ENCODE results near the gene CD300LD.

The CD300LD gene

DNA sequence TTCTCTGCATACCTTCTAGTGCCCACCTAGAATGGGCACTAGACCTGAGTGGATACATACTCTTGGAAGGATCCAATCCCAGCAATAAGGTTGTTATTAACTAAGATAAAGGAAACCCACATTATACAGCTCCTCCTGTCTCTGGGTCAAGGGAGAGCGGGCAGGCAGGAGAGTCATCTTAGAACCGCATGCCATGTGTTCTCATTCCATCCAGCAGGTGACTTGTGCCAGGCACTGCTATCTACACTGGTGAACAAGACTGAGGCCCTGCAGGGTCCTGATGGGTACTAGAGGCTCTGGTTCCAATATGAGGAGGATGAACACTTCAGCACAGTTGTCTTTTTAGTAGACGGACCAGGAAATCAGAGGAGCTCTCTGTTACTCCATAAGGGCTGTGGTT, 18.9 kb downstream of the CD300LD start:
- TF ChIP-seq CTCF (IDR thresholded peaks at IDR 0.05; ENCODE audit: insufficient read depth, low read depth, low read length, missing control alignments) = no peak
- no peak for DNase-seq (ENCODE audit: low read depth)
- no peak overlapping the region for H3K4me3 ChIP-seq (ENCODE audit: low read length)

DNA sequence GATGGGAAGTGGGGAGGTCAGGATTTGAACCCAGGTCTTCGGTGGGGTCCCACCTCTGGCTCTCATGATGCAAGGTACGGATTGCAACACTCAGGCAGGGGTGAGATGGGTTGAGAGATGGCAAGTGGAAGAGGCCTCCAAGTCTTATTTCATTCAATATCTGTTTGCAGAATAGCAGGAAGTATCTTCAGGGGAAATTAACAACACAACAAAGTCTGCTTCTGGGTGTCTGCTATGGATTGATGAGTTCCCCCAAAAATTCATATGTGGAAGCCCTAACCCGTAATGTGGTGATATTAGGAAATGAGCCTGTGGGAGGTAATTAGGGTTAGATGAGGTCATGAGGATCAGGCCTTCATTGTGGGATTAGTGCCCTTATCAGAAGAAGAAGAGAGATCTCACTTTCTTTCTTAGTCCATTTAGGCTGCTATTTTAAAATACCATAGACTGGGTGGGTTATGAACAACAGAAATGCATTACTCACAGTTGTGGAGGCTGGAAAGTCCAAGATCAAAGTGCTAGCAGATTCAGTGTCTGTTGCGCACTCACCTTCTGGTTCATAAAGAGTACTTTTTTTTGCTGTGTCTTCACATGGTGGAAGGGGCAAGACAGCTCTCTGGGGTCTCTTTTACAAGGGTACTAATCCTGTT, 20.3 kb downstream of the CD300LD start:
- no peak overlapping the region for H3K4me3 ChIP-seq (ENCODE audit: low read length)
- no peak for DNase-seq (ENCODE audit: low read depth)
- no peak for TF ChIP-seq CTCF (IDR thresholded peaks at IDR 0.05; ENCODE audit: insufficient read depth, low read depth, low read length, missing control alignments)

GRCh38 chr17:74569020-74570003, 22.8 kb downstream of the CD300LD start:
- DNase-seq (ENCODE audit: low read depth) = peak; percentile 78
- no peak overlapping the region for H3K4me3 ChIP-seq (ENCODE audit: low read length)
- TF ChIP-seq CTCF (IDR thresholded peaks at IDR 0.05; ENCODE audit: insufficient read depth, low read depth, low read length, missing control alignments) = no peak

GRCh38 chr17:74568106-74568873, 23.8 kb downstream of the CD300LD start:
- no peak for TF ChIP-seq CTCF (IDR thresholded peaks at IDR 0.05; ENCODE audit: insufficient read depth, low read depth, low read length, missing control alignments)
- no peak overlapping the region for H3K4me3 ChIP-seq (ENCODE audit: low read length)
- DNase-seq (ENCODE audit: low read depth) = no peak

GRCh38 chr17:74567397-74567796, 24.7 kb downstream of the CD300LD start, which contains the start of gene CD300H:
CD300H (minus strand) TSS chr17:74567509.
- no peak for TF ChIP-seq CTCF (IDR thresholded peaks at IDR 0.05; ENCODE audit: insufficient read depth, low read depth, low read length, missing control alignments)
- H3K4me3 ChIP-seq (ENCODE audit: low read length) = no peak within 1 kb of the TSS
- no peak for DNase-seq (ENCODE audit: low read depth)

DNA sequence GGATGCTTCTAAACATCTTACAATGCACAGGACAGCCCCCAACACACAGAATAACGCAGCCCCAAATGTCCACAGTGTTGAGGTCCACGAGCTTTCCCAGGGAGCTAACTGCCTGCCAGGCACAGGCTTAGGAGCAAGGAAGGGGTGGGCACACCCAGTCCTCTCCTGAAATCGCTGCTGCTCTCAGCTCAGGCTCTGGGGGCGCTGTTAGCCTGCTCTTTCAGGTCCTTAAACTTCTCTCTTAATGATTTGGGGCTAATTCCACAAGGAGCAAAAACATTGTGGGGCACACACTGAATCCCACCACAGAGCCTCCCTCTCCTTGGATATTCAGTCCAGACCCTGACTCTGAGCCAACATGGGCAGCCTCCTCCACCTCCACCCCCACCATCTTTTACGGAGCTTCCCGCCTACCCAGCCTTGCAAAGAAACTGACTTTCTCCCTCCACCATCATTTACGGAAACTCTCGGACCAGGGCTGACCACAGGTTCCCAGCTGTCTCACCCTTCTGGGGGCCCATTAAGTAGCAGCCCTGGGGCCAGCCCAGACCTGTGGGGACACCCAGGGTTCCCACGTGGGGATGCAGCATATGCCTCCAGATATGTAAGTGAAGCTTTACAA, 25.8 kb downstream of the CD300LD start:
- DNase-seq (ENCODE audit: low read depth) = no peak
- no peak overlapping the region for H3K4me3 ChIP-seq (ENCODE audit: low read length)
- TF ChIP-seq CTCF (IDR thresholded peaks at IDR 0.05; ENCODE audit: insufficient read depth, low read depth, low read length, missing control alignments) = peak; percentile 41

Data from epithelial cell of esophagus (primary cell).